ENCODE measurements around the gene TRABD2B. TPM values are rescaled to one million over a fixed set of nuclear protein-coding genes. Genes with fewer than 3 reads are reported as not detected.
A peak's percentile ranks its signal among the peaks of the same experiment; 100 is the strongest.

The TRABD2B gene
- total and polyA plus RNA-seq, 2 donors from 2014 or later, result 19.8 to 62.0 TPM

- no peak for FAIRE-seq
- Histone ChIP-seq H3K27me3 (ENCODE audit: control insufficient read depth, insufficient read depth, low read length) (peaks cover 3% of the 10 kb centered on the region), H3K9ac (ENCODE audit: low read length in 3 of 3) (peak overlapping the region in 1 of 3 donors; percentile 4), H3K27ac (ENCODE audit: low read depth in 2 of 2, low read length in 2 of 2) (no peak overlapping the region), H3K4me1 (ENCODE audit: control insufficient read depth in 2 of 3, insufficient read depth in 2 of 3, low read depth in 1 of 3, low read length in 3 of 3) (peaks cover 0 to 5% (median 0%) of the 10 kb centered on the region in 3 donors), H3K36me3 (ENCODE audit: control insufficient read depth in 2 of 3, insufficient read depth in 3 of 3, low read length in 3 of 3) (no peaks in the 10 kb centered on the region), H3K9me3 (ENCODE audit: control insufficient read depth in 2 of 3, insufficient read depth in 1 of 3, low read length in 3 of 3) (no peaks in the 10 kb centered on the region), H3K4me3 (ENCODE audit: low read length in 3 of 3) (peak overlapping the region in 1 of 3 donors; percentile 16)
- DNase-seq, result no peak
- TF ChIP-seq CTCF (IDR thresholded peaks at IDR 0.05; ENCODE audit: borderline replicate concordance, extremely low read depth, insufficient read depth), result no peak
- intact Hi-C loops (cut with DNase I), result loop anchor here (10.0 kb wide), 1 partner anchor 541 kb away; no protein-coding TSS in a partner anchor
Measured at GRCh38 chr1:47725511-47725991, 271.6 kb downstream of the TRABD2B start.

- H3K27ac ChIP-seq (ENCODE audit: low read depth in 2 of 2, low read length in 2 of 2), result no peak overlapping the region
- FAIRE-seq (no peak), DNase-seq (peak in 4 of 5 donors; percentile 49 to 61 (median 54))
- no peaks in the 10 kb centered on the region for H3K36me3 ChIP-seq (ENCODE audit: control insufficient read depth in 2 of 3, insufficient read depth in 3 of 3, low read length in 3 of 3)
- no peaks in the 10 kb centered on the region for H3K9me3 ChIP-seq (ENCODE audit: control insufficient read depth in 2 of 3, insufficient read depth in 1 of 3, low read length in 3 of 3)
- H3K4me1 ChIP-seq (ENCODE audit: control insufficient read depth in 2 of 3, insufficient read depth in 2 of 3, low read depth in 1 of 3, low read length in 3 of 3), result peaks cover 0 to 5% (median 0%) of the 10 kb centered on the region in 3 donors
- no peak overlapping the region for H3K9ac ChIP-seq (ENCODE audit: low read length in 3 of 3)
- intact Hi-C loops (cut with DNase I), result loop anchor here (10.0 kb wide), 1 partner anchor 540 kb away; no protein-coding TSS in a partner anchor
- TF ChIP-seq CTCF (IDR thresholded peaks at IDR 0.05; ENCODE audit: borderline replicate concordance, extremely low read depth, insufficient read depth), result no peak
- H3K27me3 ChIP-seq (ENCODE audit: control insufficient read depth, insufficient read depth, low read length), result peaks cover 3% of the 10 kb centered on the region
- no peak overlapping the region for H3K4me3 ChIP-seq (ENCODE audit: low read length in 3 of 3)
Measured at GRCh38 chr1:47725000-47725473, 272.1 kb downstream of the TRABD2B start.

- Histone ChIP-seq H3K27me3 (ENCODE audit: control insufficient read depth, insufficient read depth, low read length) (peaks cover 3% of the 10 kb centered on the region), H3K4me1 (ENCODE audit: control insufficient read depth in 2 of 3, insufficient read depth in 2 of 3, low read depth in 1 of 3, low read length in 3 of 3) (peaks cover 0 to 5% (median 0%) of the 10 kb centered on the region in 3 donors), H3K4me3 (ENCODE audit: low read length in 3 of 3) (no peak overlapping the region), H3K36me3 (ENCODE audit: control insufficient read depth in 2 of 3, insufficient read depth in 3 of 3, low read length in 3 of 3) (no peaks in the 10 kb centered on the region), H3K9ac (ENCODE audit: low read length in 3 of 3) (no peak overlapping the region), H3K27ac (ENCODE audit: low read depth in 2 of 2, low read length in 2 of 2) (no peak overlapping the region), H3K9me3 (ENCODE audit: control insufficient read depth in 2 of 3, insufficient read depth in 1 of 3, low read length in 3 of 3) (no peaks in the 10 kb centered on the region)
- no peak for TF ChIP-seq CTCF (IDR thresholded peaks at IDR 0.05; ENCODE audit: borderline replicate concordance, extremely low read depth, insufficient read depth)
- intact Hi-C loops (cut with DNase I), result loop anchor here (10.0 kb wide), 1 partner anchor 540 kb away; no protein-coding TSS in a partner anchor
- FAIRE-seq (no peak), DNase-seq (no peak)
Measured at GRCh38 chr1:47724432-47724999, 272.7 kb downstream of the TRABD2B start.

All from kidney (tissue), 14 donors.